HepG2 (cell line): ENCODE results near the gene ABAT. TPM values are rescaled to one million over a fixed set of nuclear protein-coding genes. Genes with fewer than 3 reads are reported as not detected.

ENCODE experiments used
- ATAC-seq: fragments of 200-7000 bp; cut with Tn5 transposase; 3 replicates; pipeline ENCODE4 v1.9.1; 2020; ENCODE audit warnings: mild to moderate bottlenecking, moderate library complexity
- BruUV-seq: library from RNA; stranded (reverse); fragments of 400-500 nt; replicated peaks from 2 replicates; lab custom pipeline; 2021; lab: Mats Ljungman, UMichigan
- CTCF ChIA-PET: fragments of 300-600 bp; formaldehyde crosslinking; extraction: SDS; loops from one replicate; lab custom pipeline; 2021; ENCODE audit warnings: low total read pairs, inconsistent platforms, low intra/inter-chr PET ratio; lab: Yijun Ruan, JAX
- POLR2A ChIA-PET: fragments of 350-600 bp; sonication (Branson Sonifier 250); formaldehyde crosslinking; loops from one replicate; lab custom pipeline; 2020; ENCODE audit warnings: antibody characterized with exemption, inconsistent platforms; lab: Yijun Ruan, JAX
- DNase-seq: peaks from one replicate; pipeline ENCODE4 v3.0.0-alpha.2; 2015; ENCODE audit warnings: low spot score
- FAIRE-seq: peaks from 3 replicates; lab custom pipeline; 2011; peaks lifted over from hg19 to GRCh38; lab: Jason Lieb, UNC
- H2AFZ ChIP-seq: one replicate; pipeline ENCODE4 v1.6.1; 2011; ENCODE audit warnings: low read length, inconsistent platforms
- H3K27ac ChIP-seq: fragments of 300-600 bp; 3 replicates; pipeline ENCODE4 v1.8.0; 2011; ENCODE audit warnings: mixed run types, mild to moderate bottlenecking, mixed read lengths, low read length, inconsistent platforms; ENCODE audit not compliant: insufficient read depth; ENCODE audit errors: extremely low read length
- H3K27me3 ChIP-seq, 2 experiments: fragments of 200-600 bp in 1 of 2; 2 replicates in 1 of 2; 3 replicates in 1 of 2; pipeline versions ENCODE4 v1.6.0 to v1.8.0; 2011; ENCODE audit warnings: low read length in 2 of 2, mild to moderate bottlenecking in 2 of 2, moderate library complexity in 2 of 2, inconsistent platforms in 1 of 2; ENCODE audit not compliant: insufficient read depth in 2 of 2, control insufficient read depth in 1 of 2
- H3K36me3 ChIP-seq, 2 experiments: fragments of 200-600 bp in 1 of 2; replicated peaks in 1 of 2; 2 replicates in 1 of 2; 3 replicates in 1 of 2; pipeline versions ENCODE4 v1.5.1 to v1.8.0; 2011; ENCODE audit warnings: low read length in 2 of 2, inconsistent platforms in 1 of 2; ENCODE audit not compliant: insufficient read depth in 2 of 2, control insufficient read depth in 1 of 2
- H3K4me1 ChIP-seq: 2 replicates; pipeline ENCODE4 v1.5.1; 2012; ENCODE audit warnings: low read length, inconsistent platforms; ENCODE audit not compliant: insufficient read depth
- H3K4me2 ChIP-seq: 2 replicates; pipeline ENCODE4 v1.6.0; 2011; ENCODE audit warnings: low read depth, low read length, inconsistent platforms
- H3K4me3 ChIP-seq, 3 experiments: fragments of 200-600 bp in 1 of 3; sonication (generic), shearing (Covaris generic) in 1 of 3; replicated peaks in 1 of 3; 2 replicates each; pipeline ENCODE4 v1.5.1; 2011 to 2016; ENCODE audit warnings: low read length in 3 of 3, inconsistent platforms in 2 of 3, low read depth in 2 of 3, mild to moderate bottlenecking in 2 of 3, control low read depth in 1 of 3, mixed read lengths in 1 of 3; ENCODE audit not compliant: insufficient read depth in 1 of 3
- H3K79me2 ChIP-seq: one replicate; pipeline ENCODE4 v1.6.1; 2011; ENCODE audit warnings: low read length, inconsistent platforms; ENCODE audit not compliant: insufficient read depth
- H3K9ac ChIP-seq: 2 replicates; pipeline ENCODE4 v1.6.0; 2011; ENCODE audit warnings: mild to moderate bottlenecking, low read depth, low read length, inconsistent platforms; ENCODE audit not compliant: insufficient read depth
- H3K9me3 ChIP-seq: 2 replicates; pipeline ENCODE4 v1.5.1; 2012; ENCODE audit warnings: mild to moderate bottlenecking, low read length
- H4K20me1 ChIP-seq: 2 replicates; pipeline ENCODE4 v1.6.0; 2011; ENCODE audit warnings: inconsistent platforms, mild to moderate bottlenecking, low read length, moderate library complexity; ENCODE audit not compliant: insufficient read depth
- CBFB ChIP-seq: sonication (generic); formaldehyde crosslinking; IDR thresholded peaks from 2 replicates; pipeline ENCODE4 v1.4.0; 2020; ENCODE audit warnings: missing genetic modification reagents
- CC2D1A ChIP-seq: sonication (generic); formaldehyde crosslinking; IDR thresholded peaks from 2 replicates; pipeline ENCODE4 v1.8.1; 2023; ENCODE audit warnings: mild to moderate bottlenecking, missing genetic modification reagents
- FOXK1 ChIP-seq: sonication (generic); formaldehyde crosslinking; IDR thresholded peaks from 2 replicates; pipeline ENCODE4 v1.4.0; 2020; ENCODE audit warnings: low read depth, missing genetic modification reagents, borderline replicate concordance
- GLI4 ChIP-seq: sonication (generic); formaldehyde crosslinking; IDR thresholded peaks from 2 replicates; pipeline ENCODE4 v1.5.1; 2020; ENCODE audit warnings: missing genetic modification reagents, mild to moderate bottlenecking, moderate library complexity, borderline replicate concordance
- PAF1 ChIP-seq: IDR thresholded peaks from 2 replicates; pipeline ENCODE4 v1.6.1; 2016; ENCODE audit warnings: missing genetic modification reagents, missing compliant biosample characterization
- RBM22 ChIP-seq: fragments of 200-400 bp; formaldehyde crosslinking; optimal IDR thresholded peaks from 2 replicates; pipeline ENCODE3; 2017; ENCODE audit warnings: mild to moderate bottlenecking, low read length, moderate library complexity
- TCF7 ChIP-seq: sonication (generic); IDR thresholded peaks from 2 replicates; pipeline ENCODE4 v1.6.1; 2016; ENCODE audit warnings: antibody characterized with exemption, low read depth
- ZC3H13 ChIP-seq: sonication (generic); formaldehyde crosslinking; IDR thresholded peaks from 2 replicates; pipeline ENCODE4 v1.8.1; 2023; ENCODE audit warnings: mild to moderate bottlenecking, missing genetic modification reagents, moderate library complexity
- ZNF430 ChIP-seq: sonication (generic); formaldehyde crosslinking; IDR thresholded peaks from 2 replicates; pipeline ENCODE4 v1.9.0; 2021; ENCODE audit warnings: mild to moderate bottlenecking, missing genetic modification reagents
- ZNF614 ChIP-seq: IDR thresholded peaks from 2 replicates; pipeline ENCODE4 v1.6.1; 2018; ENCODE audit warnings: missing biosample characterization, missing genetic modification reagents, inconsistent platforms, borderline replicate concordance
- ZNF709 ChIP-seq: sonication (generic); formaldehyde crosslinking; IDR thresholded peaks from 2 replicates; pipeline ENCODE4 v1.5.0; 2020; ENCODE audit warnings: mild to moderate bottlenecking, missing genetic modification reagents
- ZSCAN21 ChIP-seq: sonication (generic); formaldehyde crosslinking; IDR thresholded peaks from 2 replicates; pipeline ENCODE4 v1.8.0; 2022; ENCODE audit warnings: mild to moderate bottlenecking, missing genetic modification reagents, moderate library complexity, borderline replicate concordance
- ZSCAN31 ChIP-seq: sonication (generic); formaldehyde crosslinking; IDR thresholded peaks from 2 replicates; pipeline ENCODE4 v1.5.0; 2020; ENCODE audit warnings: low read depth, mild to moderate bottlenecking, missing genetic modification reagents
- WGBS: methylation state at CpG from one replicate; pipeline ENCODE4 v1.1.6; 2017; ENCODE audit warnings: low lambda C conversion rate; 5-methylcytosine and 5-hydroxymethylcytosine counted together
- in situ Hi-C: cut with HindIII; loops from 2 replicates; pipeline ENCODE4 v1.10.0; 2017; ENCODE audit warnings: low pct_unique_long_range_greater_than_20kb; ENCODE audit not compliant: extremely low pct_ligation_motif_present
- intact Hi-C: fragments of 100-400 bp; cut with micrococcal nuclease; formaldehyde crosslinking; loops from one replicate; pipeline ENCODE4 v1.10.0; 2022; ENCODE audit not compliant: unreplicated experiment
- polyA plus RNA-seq, 8 experiments: library from polyadenylated mRNA; depleted of rRNA in 3 of 8; stranded (reverse) in 7 of 8; unstranded in 1 of 8; fragments of >200 nt; fragmentation: Illumina TruSeq in 4 of 8; extraction: Trizol in 4 of 8; gene quantifications; 2 replicates each; pipeline versions ENCODE4 v1.2.1 to v1.2.3, GENCODE V29; 2011 to 2016; ENCODE audit warnings: low read depth in 4 of 8, missing spikeins in 1 of 8, mixed read lengths in 1 of 8; ENCODE audit not compliant: insufficient read depth in 1 of 8
- total RNA-seq, 5 experiments: library from RNA; depleted of rRNA; stranded (reverse); fragments of >200 nt; fragmentation: Illumina TruSeq; extraction: Trizol; gene quantifications; 2 replicates each; pipeline ENCODE4 v1.2.3, GENCODE V29; 2016; ENCODE audit warnings: low read depth in 1 of 5
- TF ChIP-seq, protein P1 (sequence below): sonication (generic); formaldehyde crosslinking; IDR thresholded peaks from 2 replicates; pipeline ENCODE4 v1.5.1; 2020; ENCODE audit warnings: mild to moderate bottlenecking, missing genetic modification reagents, moderate library complexity
- TF ChIP-seq, protein P2 (sequence below): IDR thresholded peaks from 2 replicates; pipeline ENCODE4 v1.6.1; 2016; ENCODE audit warnings: missing genetic modification reagents, missing compliant biosample characterization
- TF ChIP-seq, protein P3 (sequence below): sonication (generic); formaldehyde crosslinking; IDR thresholded peaks from 2 replicates; pipeline ENCODE4 v1.4.0; 2020; ENCODE audit warnings: missing genetic modification reagents
- TF ChIP-seq, protein P4 (sequence below): IDR thresholded peaks from 2 replicates; pipeline ENCODE4 v1.6.1; 2016; ENCODE audit warnings: low read depth
- TF ChIP-seq, protein P5 (sequence below): sonication (generic); formaldehyde crosslinking; IDR thresholded peaks from 2 replicates; pipeline ENCODE4 v1.4.0; 2020; ENCODE audit warnings: mild to moderate bottlenecking, missing genetic modification reagents

The ABAT gene
- total and polyA plus RNA-seq, 2 of the 13 experiments (the other 11 are each of a cell fraction or from before 2014, with no cell fraction given) = 47.6 to 97.3 TPM

DNA sequence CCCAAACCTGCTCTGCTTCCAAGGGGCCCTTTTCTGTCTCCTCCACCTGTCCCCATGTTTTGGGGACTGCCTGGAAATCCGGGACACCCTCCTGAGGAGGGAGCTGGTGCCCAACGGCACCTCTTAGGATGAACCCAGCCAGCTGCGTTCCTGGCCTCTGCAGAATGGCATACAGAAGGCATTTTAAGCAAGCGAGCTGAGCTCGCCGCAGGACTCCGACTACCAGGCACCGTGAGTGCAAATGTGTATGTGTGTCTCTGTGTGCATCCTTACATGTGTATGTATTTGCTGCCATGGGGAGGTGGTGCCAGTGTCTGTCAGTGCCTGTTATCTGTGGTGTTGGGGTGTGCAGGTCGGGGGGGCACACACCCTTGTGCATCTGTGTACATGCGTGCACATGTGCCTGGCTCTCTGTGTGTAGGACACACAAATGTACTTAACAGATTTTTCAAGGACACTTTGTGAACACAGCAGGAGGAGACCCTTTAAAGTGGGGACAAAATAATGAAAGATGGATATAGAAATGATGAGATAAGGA, 39.3 kb downstream of the ABAT start:
- TF ChIP-seq ZNF430 (CRISPR knock-in tag) (no peak), CC2D1A (CRISPR knock-in tag) (no peak), TCF7 (no peak), PAF1 (CRISPR knock-in tag) (no peak), FOXK1 (CRISPR knock-in tag) (no peak), ZNF614 (CRISPR knock-in tag) (no peak), ZNF709 (CRISPR knock-in tag) (no peak), GLI4 (CRISPR knock-in tag) (no peak), CBFB (no peak), ZC3H13 (0 out of 2 replicates have a peak, but pooled peaks have one; percentile 40), ZSCAN21 (no peak), RBM22 (peak; percentile 38), ZSCAN31 (CRISPR knock-in tag) (no peak)
- TF ChIP-seq, protein P1, sequence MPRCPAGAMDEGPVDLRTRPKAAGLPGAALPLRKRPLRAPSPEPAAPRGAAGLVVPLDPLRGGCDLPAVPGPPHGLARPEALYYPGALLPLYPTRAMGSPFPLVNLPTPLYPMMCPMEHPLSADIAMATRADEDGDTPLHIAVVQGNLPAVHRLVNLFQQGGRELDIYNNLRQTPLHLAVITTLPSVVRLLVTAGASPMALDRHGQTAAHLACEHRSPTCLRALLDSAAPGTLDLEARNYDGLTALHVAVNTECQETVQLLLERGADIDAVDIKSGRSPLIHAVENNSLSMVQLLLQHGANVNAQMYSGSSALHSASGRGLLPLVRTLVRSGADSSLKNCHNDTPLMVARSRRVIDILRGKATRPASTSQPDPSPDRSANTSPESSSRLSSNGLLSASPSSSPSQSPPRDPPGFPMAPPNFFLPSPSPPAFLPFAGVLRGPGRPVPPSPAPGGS (CRISPR knock-in tag) = no peak
- TF ChIP-seq, protein P2, sequence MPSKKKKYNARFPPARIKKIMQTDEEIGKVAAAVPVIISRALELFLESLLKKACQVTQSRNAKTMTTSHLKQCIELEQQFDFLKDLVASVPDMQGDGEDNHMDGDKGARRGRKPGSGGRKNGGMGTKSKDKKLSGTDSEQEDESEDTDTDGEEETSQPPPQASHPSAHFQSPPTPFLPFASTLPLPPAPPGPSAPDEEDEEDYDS (CRISPR knock-in tag) = no peak
- TF ChIP-seq, protein P3, sequence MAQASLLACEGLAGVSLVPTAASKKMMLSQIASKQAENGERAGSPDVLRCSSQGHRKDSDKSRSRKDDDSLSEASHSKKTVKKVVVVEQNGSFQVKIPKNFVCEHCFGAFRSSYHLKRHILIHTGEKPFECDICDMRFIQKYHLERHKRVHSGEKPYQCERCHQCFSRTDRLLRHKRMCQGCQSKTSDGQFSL (CRISPR knock-in tag) = 0 out of 2 replicates have a peak, but pooled peaks have one; percentile 64
- TF ChIP-seq, protein P4, sequence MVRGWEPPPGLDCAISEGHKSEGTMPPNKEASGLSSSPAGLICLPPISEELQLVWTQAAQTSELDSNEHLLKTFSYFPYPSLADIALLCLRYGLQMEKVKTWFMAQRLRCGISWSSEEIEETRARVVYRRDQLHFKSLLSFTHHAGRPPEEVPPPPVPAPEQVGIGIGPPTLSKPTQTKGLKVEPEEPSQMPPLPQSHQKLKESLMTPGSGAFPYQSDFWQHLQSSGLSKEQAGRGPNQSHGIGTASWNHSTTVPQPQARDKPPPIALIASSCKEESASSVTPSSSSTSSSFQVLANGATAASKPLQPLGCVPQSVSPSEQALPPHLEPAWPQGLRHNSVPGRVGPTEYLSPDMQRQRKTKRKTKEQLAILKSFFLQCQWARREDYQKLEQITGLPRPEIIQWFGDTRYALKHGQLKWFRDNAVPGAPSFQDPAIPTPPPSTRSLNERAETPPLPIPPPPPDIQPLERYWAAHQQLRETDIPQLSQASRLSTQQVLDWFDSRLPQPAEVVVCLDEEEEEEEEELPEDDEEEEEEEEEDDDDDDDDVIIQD (CRISPR knock-in tag) = no peak
- TF ChIP-seq, protein P5, sequence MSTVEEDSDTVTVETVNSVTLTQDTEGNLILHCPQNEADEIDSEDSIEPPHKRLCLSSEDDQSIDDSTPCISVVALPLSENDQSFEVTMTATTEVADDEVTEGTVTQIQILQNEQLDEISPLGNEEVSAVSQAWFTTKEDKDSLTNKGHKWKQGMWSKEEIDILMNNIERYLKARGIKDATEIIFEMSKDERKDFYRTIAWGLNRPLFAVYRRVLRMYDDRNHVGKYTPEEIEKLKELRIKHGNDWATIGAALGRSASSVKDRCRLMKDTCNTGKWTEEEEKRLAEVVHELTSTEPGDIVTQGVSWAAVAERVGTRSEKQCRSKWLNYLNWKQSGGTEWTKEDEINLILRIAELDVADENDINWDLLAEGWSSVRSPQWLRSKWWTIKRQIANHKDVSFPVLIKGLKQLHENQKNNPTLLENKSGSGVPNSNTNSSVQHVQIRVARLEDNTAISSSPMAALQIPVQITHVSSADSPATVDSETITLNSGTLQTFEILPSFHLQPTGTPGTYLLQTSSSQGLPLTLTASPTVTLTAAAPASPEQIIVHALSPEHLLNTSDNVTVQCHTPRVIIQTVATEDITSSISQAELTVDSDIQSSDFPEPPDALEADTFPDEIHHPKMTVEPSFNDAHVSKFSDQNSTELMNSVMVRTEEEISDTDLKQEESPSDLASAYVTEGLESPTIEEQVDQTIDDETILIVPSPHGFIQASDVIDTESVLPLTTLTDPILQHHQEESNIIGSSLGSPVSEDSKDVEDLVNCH (CRISPR knock-in tag) = no peak
- H2AFZ ChIP-seq = no peak overlapping the region
- CTCF ChIA-PET = no interaction called here
- H3K79me2 ChIP-seq = no peaks in the 10 kb centered on the region
- H4K20me1 ChIP-seq = no peaks in the 10 kb centered on the region
- no peak overlapping the region for H3K27ac ChIP-seq
- H3K9ac ChIP-seq = no peak overlapping the region
- intact Hi-C loops (no loop called here), in situ Hi-C loops (no loop called here)
- 92% methylated on average over 10 of the region's 10 CpGs for WGBS
- H3K4me1 ChIP-seq = peaks cover 8% of the 10 kb centered on the region; the same call in 1 of the 2 replicates
- no peaks in the 10 kb centered on the region for H3K9me3 ChIP-seq
- POLR2A ChIA-PET = no interaction called here
- no peak for DNase-seq
- ATAC-seq = no peak
- no peaks in the 10 kb centered on the region for H3K27me3 ChIP-seq
- no peak overlapping the region for H3K4me3 ChIP-seq
- FAIRE-seq = no peak
- H3K4me2 ChIP-seq = no peak overlapping the region
- BruUV-seq = no TSS peak
- peaks cover 8 to 31% of the 10 kb centered on the region in 2 experiments; a peak in 4 of 5 replicates for H3K36me3 ChIP-seq
